Smooth muscle cell (in vitro differentiated cells): Measurements from ENCODE around the gene RNPEP. TPM values are rescaled to one million over a fixed set of nuclear protein-coding genes. Genes with fewer than 3 reads are reported as not detected.

Source experiments
- DNase-seq: peaks from one replicate; lab custom pipeline; 2025; ENCODE audit not compliant: unreplicated experiment; lab: John Stamatoyannopoulos, UW
- H2AFZ ChIP-seq: fragments of 200-600 bp; sonication (generic); 2 replicates; pipeline ENCODE4 v1.6.0; 2016; ENCODE audit warnings: antibody characterized with exemption, low read depth, mild to moderate bottlenecking
- H3F3A ChIP-seq: fragments of 200-600 bp; sonication (generic); 2 replicates; pipeline ENCODE4 v1.6.0; 2017; ENCODE audit warnings: antibody characterized with exemption, low read depth
- H3K27ac ChIP-seq: fragments of 200-600 bp; sonication (generic); 2 replicates; pipeline ENCODE4 v1.5.1; 2016; ENCODE audit warnings: low read depth, mild to moderate bottlenecking
- H3K27me3 ChIP-seq: fragments of 200-600 bp; sonication (generic); 2 replicates; pipeline ENCODE4 v1.6.1; 2016; ENCODE audit warnings: low read depth, mild to moderate bottlenecking
- H3K36me3 ChIP-seq: fragments of 200-600 bp; sonication (generic); 2 replicates; pipeline ENCODE4 v1.5.1; 2016; ENCODE audit warnings: low read depth
- H3K4me1 ChIP-seq: fragments of 200-600 bp; sonication (generic); 2 replicates; pipeline ENCODE4 v1.5.1; 2016; ENCODE audit warnings: low read depth
- H3K4me2 ChIP-seq: fragments of 200-600 bp; sonication (generic); 2 replicates; pipeline ENCODE4 v1.6.0; 2016; ENCODE audit warnings: mild to moderate bottlenecking
- H3K4me3 ChIP-seq: fragments of 200-600 bp; sonication (generic); 2 replicates; pipeline ENCODE4 v1.5.1; 2016; ENCODE audit warnings: mild to moderate bottlenecking
- H3K79me2 ChIP-seq: fragments of 200-600 bp; sonication (generic); 2 replicates; pipeline ENCODE4 v1.6.0; 2016; ENCODE audit warnings: low read depth, mild to moderate bottlenecking
- H3K9ac ChIP-seq: fragments of 200-600 bp; sonication (generic); 2 replicates; pipeline ENCODE4 v1.6.0; 2016; ENCODE audit warnings: low read depth
- H3K9me3 ChIP-seq: fragments of 200-600 bp; sonication (generic); replicated peaks from 2 replicates; pipeline ENCODE4 v1.5.1; 2016; ENCODE audit warnings: low read depth
- H4K20me1 ChIP-seq: fragments of 200-600 bp; sonication (generic); 2 replicates; pipeline ENCODE4 v1.6.0; 2016; ENCODE audit warnings: low read depth
- WGBS: methylation state at CpG from one replicate; pipeline ENCODE4 v1.1.7; 2016; ENCODE audit warnings: low lambda C conversion rate; 5-methylcytosine and 5-hydroxymethylcytosine counted together
- polyA plus RNA-seq: library from polyadenylated mRNA; unstranded; fragments of >200 nt; fragmentation: Nextera tagmentation; extraction: Ambion mirVana; gene quantifications from 2 replicates; pipeline ENCODE4 v1.2.1, GENCODE V29; 2016
- total RNA-seq: library from RNA; depleted of rRNA; stranded (reverse); fragments of >200 nt; gene quantifications from 2 replicates; pipeline ENCODE4 v1.2.3, GENCODE V29; 2014
- TF ChIP-seq, protein P1 (sequence below): fragments of 200-600 bp; sonication (generic); IDR thresholded peaks from 2 replicates; pipeline ENCODE4 v1.5.1; 2017; ENCODE audit warnings: borderline replicate concordance, mild to moderate bottlenecking, antibody characterized with exemption; ENCODE audit not compliant: insufficient read depth, poor library complexity, severe bottlenecking

Gene RNPEP
- total and polyA plus RNA-seq, 2 experiments from 2014 or later: 53.4 to 59.0 TPM

GRCh38 chr1:202037706-202038296 lies 55.4 kb downstream of the RNPEP start:
- no peaks in the 10 kb centered on the region for H3K79me2 ChIP-seq
- TF ChIP-seq, protein P1, sequence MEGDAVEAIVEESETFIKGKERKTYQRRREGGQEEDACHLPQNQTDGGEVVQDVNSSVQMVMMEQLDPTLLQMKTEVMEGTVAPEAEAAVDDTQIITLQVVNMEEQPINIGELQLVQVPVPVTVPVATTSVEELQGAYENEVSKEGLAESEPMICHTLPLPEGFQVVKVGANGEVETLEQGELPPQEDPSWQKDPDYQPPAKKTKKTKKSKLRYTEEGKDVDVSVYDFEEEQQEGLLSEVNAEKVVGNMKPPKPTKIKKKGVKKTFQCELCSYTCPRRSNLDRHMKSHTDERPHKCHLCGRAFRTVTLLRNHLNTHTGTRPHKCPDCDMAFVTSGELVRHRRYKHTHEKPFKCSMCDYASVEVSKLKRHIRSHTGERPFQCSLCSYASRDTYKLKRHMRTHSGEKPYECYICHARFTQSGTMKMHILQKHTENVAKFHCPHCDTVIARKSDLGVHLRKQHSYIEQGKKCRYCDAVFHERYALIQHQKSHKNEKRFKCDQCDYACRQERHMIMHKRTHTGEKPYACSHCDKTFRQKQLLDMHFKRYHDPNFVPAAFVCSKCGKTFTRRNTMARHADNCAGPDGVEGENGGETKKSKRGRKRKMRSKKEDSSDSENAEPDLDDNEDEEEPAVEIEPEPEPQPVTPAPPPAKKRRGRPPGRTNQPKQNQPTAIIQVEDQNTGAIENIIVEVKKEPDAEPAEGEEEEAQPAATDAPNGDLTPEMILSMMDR: no peak
- no peak overlapping the region for H3K27ac ChIP-seq

GRCh38 chr1:202038688-202039346 lies 56.4 kb downstream of the RNPEP start:
- no peaks in the 10 kb centered on the region for H3K79me2 ChIP-seq

More at GRCh38 chr1:202037706-202038296, 55.4 kb downstream of the RNPEP start:
- Histone ChIP-seq H3K36me3 (no peaks in the 10 kb centered on the region), H2AFZ (no peak overlapping the region), H3K4me2 (no peak overlapping the region), H3K9me3 (no peaks in the 10 kb centered on the region), H4K20me1 (no peaks in the 10 kb centered on the region), H3K27me3 (no peaks in the 10 kb centered on the region), H3K9ac (no peak overlapping the region), H3K4me1 (no peaks in the 10 kb centered on the region), H3K4me3 (no peak overlapping the region), H3F3A (no peaks in the 10 kb centered on the region)
- no peak for DNase-seq
- WGBS: 71% methylated on average over 4 of the region's 4 CpGs

GRCh38 chr1:202045705-202046104 lies 63.3 kb downstream of the RNPEP start:
- H3K4me2 ChIP-seq: no peak overlapping the region
- no peaks in the 10 kb centered on the region for H3K4me1 ChIP-seq
- no peak overlapping the region for H3K9ac ChIP-seq
- H3K9me3 ChIP-seq: no peaks in the 10 kb centered on the region
- no peak overlapping the region for H3K4me3 ChIP-seq
- H3K79me2 ChIP-seq: no peaks in the 10 kb centered on the region
- no peak overlapping the region for H2AFZ ChIP-seq
- H3K36me3 ChIP-seq: no peaks in the 10 kb centered on the region
- H3K27me3 ChIP-seq: no peaks in the 10 kb centered on the region
- no peak overlapping the region for H3K27ac ChIP-seq
- WGBS: 94% methylated on average over 2 of the region's 2 CpGs
- no peaks in the 10 kb centered on the region for H4K20me1 ChIP-seq
- no peak for DNase-seq
- TF ChIP-seq, protein P1: no peak
- H3F3A ChIP-seq: no peaks in the 10 kb centered on the region

More at GRCh38 chr1:202038688-202039346, 56.4 kb downstream of the RNPEP start:
- Histone ChIP-seq H3F3A (no peaks in the 10 kb centered on the region), H4K20me1 (no peaks in the 10 kb centered on the region), H3K4me2 (no peak overlapping the region), H3K27me3 (no peaks in the 10 kb centered on the region), H3K4me3 (no peak overlapping the region), H3K4me1 (no peaks in the 10 kb centered on the region), H3K36me3 (no peaks in the 10 kb centered on the region), H3K27ac (no peak overlapping the region), H3K9ac (no peak overlapping the region), H3K9me3 (no peaks in the 10 kb centered on the region), H2AFZ (no peak overlapping the region)
- no peak for DNase-seq
- TF ChIP-seq, protein P1: no peak
- WGBS: 91% methylated on average over 2 of the region's 2 CpGs
